Activated CD8-positive, alpha-beta memory T cell treated with anti-CD3 and anti-CD28 coated beads, Interleukin-2, amount 50 U/mL, for 24 hours (primary cell): ENCODE results near the gene SV2B.

Source experiments
- DNase-seq: peaks from one replicate; pipeline ENCODE4 v3.0.0-alpha.2; 2020; ENCODE audit errors: extremely low read depth

The SV2B gene

GRCh38 chr15:91192285-91192684 is 92.2 kb downstream of the SV2B start:
- DNase-seq: no peak

GRCh38 chr15:91192690-91193377 is 92.8 kb downstream of the SV2B start:
- DNase-seq: no peak

GRCh38 chr15:91193378-91193720 is 93.3 kb downstream of the SV2B start:
- no peak for DNase-seq

GRCh38 chr15:91196127-91196526 is 96.1 kb downstream of the SV2B start:
- DNase-seq: no peak

GRCh38 chr15:91196768-91197167 is 96.7 kb downstream of the SV2B start:
- no peak for DNase-seq

- DNase-seq: no peak
These were observed 99.5 kb downstream of the SV2B start for GRCh38 chr15:91199511-91199910.

GRCh38 chr15:91200101-91200754 is 100.2 kb downstream of the SV2B start:
- DNase-seq: no peak

- no peak for DNase-seq
These were observed 102.5 kb downstream of the SV2B start for GRCh38 chr15:91202510-91203102.

GRCh38 chr15:91203619-91204203 is 103.7 kb downstream of the SV2B start:
- DNase-seq: no peak

- no peak for DNase-seq
These were observed 108.3 kb downstream of the SV2B start for GRCh38 chr15:91208371-91208770.

GRCh38 chr15:91209318-91209717 is 109.3 kb downstream of the SV2B start:
- DNase-seq: no peak

GRCh38 chr15:91209726-91210125 is 109.7 kb downstream of the SV2B start:
- DNase-seq: no peak

- no peak for DNase-seq
These were observed 114.9 kb downstream of the SV2B start for GRCh38 chr15:91214675-91215590.

- DNase-seq: no peak
These were observed 115.9 kb downstream of the SV2B start for GRCh38 chr15:91216000-91216399.

GRCh38 chr15:91219206-91219605 is 119.1 kb downstream of the SV2B start:
- no peak for DNase-seq

GRCh38 chr15:91222052-91222451 is 122.0 kb downstream of the SV2B start:
- no peak for DNase-seq

- no peak for DNase-seq
These were observed 123.8 kb downstream of the SV2B start for GRCh38 chr15:91223863-91224262.

GRCh38 chr15:91224755-91225380 is 124.8 kb downstream of the SV2B start:
- DNase-seq: no peak

GRCh38 chr15:91225741-91226140 is 125.7 kb downstream of the SV2B start:
- no peak for DNase-seq

GRCh38 chr15:91227117-91227516 is 127.1 kb downstream of the SV2B start:
- no peak for DNase-seq

- no peak for DNase-seq
These were observed 127.7 kb downstream of the SV2B start for GRCh38 chr15:91227766-91228165.
